ENCODE measurements around the gene SLC9A5.

SLC9A5 gene

DNA sequence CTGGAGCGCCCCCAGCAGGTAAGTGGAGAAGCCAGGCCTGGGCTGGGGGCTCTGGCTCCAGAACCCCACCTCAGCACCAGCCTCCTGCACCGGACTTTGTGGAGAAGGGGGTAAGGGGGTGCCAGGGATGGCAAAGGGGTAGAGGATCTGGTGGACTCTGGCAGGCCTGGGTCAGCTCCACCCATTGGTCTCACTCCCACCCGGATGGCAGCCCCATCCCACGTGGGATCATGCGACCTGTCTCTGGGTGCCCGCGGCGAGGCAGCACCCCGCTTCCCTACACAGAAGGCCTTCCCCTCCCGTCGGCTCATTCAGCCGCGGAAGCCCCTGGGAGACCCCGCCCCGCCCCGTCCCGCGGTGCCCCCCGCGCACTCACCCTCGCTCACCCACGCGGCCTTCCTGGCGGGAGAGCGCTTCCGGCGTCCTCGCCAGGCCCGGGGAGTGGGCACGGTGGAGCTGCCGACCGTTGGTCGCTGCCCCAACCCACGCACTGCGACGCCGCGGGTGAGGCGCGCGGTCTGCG lies 30.1 kb downstream of the SLC9A5 start:
- TF ChIP-seq, protein P1, sequence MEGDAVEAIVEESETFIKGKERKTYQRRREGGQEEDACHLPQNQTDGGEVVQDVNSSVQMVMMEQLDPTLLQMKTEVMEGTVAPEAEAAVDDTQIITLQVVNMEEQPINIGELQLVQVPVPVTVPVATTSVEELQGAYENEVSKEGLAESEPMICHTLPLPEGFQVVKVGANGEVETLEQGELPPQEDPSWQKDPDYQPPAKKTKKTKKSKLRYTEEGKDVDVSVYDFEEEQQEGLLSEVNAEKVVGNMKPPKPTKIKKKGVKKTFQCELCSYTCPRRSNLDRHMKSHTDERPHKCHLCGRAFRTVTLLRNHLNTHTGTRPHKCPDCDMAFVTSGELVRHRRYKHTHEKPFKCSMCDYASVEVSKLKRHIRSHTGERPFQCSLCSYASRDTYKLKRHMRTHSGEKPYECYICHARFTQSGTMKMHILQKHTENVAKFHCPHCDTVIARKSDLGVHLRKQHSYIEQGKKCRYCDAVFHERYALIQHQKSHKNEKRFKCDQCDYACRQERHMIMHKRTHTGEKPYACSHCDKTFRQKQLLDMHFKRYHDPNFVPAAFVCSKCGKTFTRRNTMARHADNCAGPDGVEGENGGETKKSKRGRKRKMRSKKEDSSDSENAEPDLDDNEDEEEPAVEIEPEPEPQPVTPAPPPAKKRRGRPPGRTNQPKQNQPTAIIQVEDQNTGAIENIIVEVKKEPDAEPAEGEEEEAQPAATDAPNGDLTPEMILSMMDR (IDR thresholded peaks at IDR 0.05; ENCODE audit: low read depth, low read length, missing control alignments), result peak; percentile 53
- H3K4me3 ChIP-seq (ENCODE audit: low read depth, low read length), result peak overlapping the region; percentile 81
- DNase-seq (ENCODE audit: low read depth), result no peak

DNA sequence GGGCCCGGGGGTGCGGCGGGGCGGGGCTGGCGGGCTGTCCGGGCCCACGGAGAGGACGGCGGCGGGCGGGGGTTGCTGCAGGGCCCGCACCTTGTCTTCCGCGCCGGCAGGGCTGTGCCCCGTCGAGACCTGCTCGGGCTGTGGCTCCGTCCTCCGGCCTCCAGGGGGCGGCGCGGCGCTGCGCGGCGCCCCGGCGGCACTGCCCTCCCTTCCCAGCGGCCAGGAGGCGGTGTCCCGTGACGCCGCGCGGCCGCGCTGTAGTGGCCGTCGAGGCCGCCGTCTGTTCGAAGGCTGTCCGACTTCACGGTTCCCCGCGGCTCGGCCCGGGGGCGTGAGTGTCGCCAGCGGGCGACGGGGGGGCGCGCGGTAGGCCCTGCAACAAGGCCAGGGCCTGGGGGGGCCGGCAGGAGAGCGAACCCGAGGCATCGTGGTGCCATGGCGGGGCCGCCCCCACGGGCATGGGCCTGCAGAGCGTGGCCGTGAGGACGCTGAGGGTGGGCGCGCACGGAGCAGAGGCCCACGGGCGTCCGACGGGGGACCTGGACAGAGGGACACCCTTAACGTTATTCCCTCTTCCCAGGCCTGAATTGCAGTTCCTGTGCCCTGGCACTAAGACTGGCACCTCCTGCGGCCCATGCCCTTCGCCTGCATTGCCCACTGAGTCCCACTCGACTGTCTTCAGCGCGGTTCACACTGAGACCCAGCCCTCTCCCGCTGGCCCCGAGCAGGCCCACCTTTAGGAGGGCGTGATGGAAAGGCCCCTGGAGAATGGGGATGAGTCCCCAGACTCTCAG lies 30.7 kb downstream of the SLC9A5 start, which contains the start of gene PLEKHG4:
Gene PLEKHG4, plus strand, starts transcription at position 237 of the 794 bp plus-strand sequence. Its CDS starts 513 bp downstream, at position 750.
- peak within 1 kb of the TSS; percentile 81 for H3K4me3 ChIP-seq (ENCODE audit: low read depth, low read length)
- peak; percentile 22 for DNase-seq (ENCODE audit: low read depth)
- TF ChIP-seq, protein P1 (IDR thresholded peaks at IDR 0.05; ENCODE audit: low read depth, low read length, missing control alignments), result peak; percentile 80

DNA sequence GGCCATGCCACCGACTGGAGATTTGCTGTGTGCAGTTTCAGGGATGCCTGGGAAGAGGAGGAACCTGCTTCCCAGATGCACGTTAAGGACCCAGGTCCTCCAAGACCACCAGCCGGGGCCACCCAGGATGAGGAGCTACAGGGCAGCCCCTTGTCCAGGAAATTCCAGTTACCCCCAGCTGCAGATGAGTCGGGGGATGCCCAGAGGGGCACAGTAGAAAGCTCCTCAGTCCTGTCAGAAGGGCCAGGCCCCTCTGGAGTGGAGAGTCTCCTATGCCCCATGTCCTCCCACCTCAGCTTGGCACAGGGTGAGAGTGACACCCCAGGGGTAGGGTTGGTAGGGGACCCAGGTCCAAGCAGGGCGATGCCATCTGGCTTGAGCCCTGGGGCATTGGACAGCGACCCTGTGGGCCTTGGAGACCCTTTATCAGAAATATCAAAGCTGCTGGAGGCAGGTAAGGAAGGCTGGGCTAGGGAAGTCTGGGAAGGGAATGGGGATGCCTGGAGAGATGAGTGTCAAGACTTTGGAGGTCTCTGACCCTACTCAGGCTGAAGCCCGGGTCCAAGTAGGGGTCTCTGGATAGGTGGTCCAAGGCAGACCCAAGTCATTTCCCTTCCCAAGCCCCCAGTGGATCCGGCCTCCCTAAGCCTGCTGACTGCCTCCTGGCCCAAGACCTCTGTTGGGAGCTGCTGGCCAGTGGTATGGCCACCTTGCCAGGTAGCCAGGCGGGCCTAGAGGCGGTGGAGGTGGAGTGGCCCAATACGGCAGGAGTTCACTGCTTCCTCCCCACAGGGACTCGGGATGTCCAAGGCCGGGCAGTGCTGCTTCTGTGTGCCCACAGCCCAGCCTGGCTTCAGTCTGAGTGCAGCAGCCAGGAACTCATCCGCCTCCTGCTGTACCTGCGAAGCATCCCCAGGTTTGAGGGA lies 31.6 kb downstream of the SLC9A5 start:
- H3K4me3 ChIP-seq (ENCODE audit: low read depth, low read length), result no peak overlapping the region
- TF ChIP-seq, protein P1 (IDR thresholded peaks at IDR 0.05; ENCODE audit: low read depth, low read length, missing control alignments), result no peak

DNA sequence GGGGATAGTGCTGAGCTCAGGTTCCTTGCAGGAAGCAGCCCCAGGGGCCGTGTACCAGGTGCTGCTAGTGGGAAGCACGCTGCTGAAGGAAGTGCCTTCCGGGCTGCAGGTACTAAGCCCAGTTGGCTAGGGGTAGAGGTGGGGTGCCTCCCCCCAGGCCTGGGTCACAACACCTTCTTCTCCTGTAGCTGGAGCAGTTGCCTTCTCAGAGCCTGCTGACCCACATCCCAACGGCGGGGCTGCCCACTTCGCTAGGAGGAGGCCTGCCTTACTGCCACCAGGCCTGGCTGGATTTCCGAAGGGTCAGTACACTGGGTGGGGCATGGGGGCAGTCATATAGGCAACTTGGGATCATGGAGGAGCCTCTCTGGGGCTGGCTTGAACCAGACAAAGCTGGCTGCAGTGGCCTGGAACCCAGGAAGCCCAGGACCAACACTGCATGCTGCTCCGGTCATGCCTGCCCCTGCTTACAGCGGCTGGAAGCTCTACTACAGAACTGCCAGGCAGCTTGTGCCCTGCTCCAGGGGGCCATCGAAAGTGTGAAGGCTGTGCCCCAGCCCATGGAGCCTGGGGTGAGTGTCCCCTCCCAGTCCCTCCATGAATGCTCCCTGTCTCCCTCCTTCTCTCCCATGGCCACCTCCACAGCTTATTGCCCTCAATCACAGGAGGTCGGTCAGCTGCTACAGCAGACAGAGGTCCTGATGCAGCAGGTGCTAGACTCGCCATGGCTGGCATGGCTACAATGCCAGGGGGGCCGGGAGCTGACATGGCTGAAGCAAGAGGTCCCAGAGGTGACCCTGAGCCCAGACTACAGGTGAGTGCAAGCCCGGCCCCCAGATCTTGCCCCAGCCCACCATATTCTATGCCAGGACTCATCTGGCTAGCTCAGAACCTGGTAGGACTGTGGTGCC lies 33.0 kb downstream of the SLC9A5 start:
- TF ChIP-seq, protein P1 (IDR thresholded peaks at IDR 0.05; ENCODE audit: low read depth, low read length, missing control alignments), result no peak
- DNase-seq (ENCODE audit: low read depth), result no peak
- no peak overlapping the region for H3K4me3 ChIP-seq (ENCODE audit: low read depth, low read length)

More for the DNA sequence above, 31.6 kb downstream of the SLC9A5 start:
- no peak for DNase-seq (ENCODE audit: low read depth)

DNA sequence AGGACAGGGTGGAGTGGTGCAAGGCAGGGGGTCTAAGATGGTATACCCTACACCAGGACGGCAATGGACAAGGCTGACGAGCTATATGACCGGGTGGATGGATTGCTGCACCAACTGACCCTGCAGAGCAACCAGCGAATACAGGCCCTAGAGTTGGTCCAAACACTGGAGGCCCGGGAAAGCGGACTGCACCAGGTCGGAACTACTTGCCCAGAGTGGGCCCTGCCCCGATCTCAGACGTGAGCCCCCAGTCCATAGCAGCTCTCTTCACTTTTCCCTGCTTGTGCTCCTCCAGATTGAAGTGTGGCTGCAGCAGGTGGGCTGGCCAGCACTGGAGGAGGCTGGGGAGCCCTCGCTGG lies 33.6 kb downstream of the SLC9A5 start:
- TF ChIP-seq, protein P1 (IDR thresholded peaks at IDR 0.05; ENCODE audit: low read depth, low read length, missing control alignments), result no peak
- H3K4me3 ChIP-seq (ENCODE audit: low read depth, low read length), result no peak overlapping the region
- DNase-seq (ENCODE audit: low read depth), result no peak
